Measurements from ENCODE around the gene B3GNT9. TPM values are rescaled to one million over a fixed set of nuclear protein-coding genes. Genes with fewer than 3 reads are reported as not detected.

Gene B3GNT9
- total and polyA plus RNA-seq, 2 experiments from 2014 or later = 24.8 to 88.0 TPM

DNA sequence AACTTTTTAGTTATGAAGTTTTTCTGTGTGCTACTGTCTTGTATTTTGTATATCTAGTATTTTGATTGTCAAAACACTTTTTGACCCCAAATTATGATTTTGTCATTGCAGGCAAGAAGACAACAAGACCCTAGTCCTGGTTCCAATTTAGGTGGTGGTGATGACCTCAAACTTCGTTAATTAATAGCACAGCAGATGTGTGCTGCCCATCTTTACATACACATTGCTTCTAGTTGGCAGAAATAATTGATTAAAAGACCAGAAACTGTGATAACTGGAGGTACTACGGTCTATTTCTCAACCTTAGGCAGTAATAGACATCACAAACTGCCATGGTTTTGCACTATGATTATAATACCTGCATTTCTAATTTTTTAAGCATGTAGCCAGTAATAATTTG is 52.2 kb downstream of the B3GNT9 start:
- H3K36me3 ChIP-seq (ENCODE audit: low read depth) = peaks cover 16% of the 10 kb centered on the region
- in situ Hi-C loops (cut with MboI) = no loop called here
- peaks cover 49% of the 10 kb centered on the region for H3F3A ChIP-seq (ENCODE audit: insufficient read depth)
- TF ChIP-seq EZH2 (IDR thresholded peaks at IDR 0.05; ENCODE audit: insufficient read depth, poor library complexity, severe bottlenecking) (no peak), EZH2phosphoT487 (IDR thresholded peaks at IDR 0.05; ENCODE audit: insufficient read depth, low read depth) (no peak)
- no peak for DNase-seq
- peaks cover 30% of the 10 kb centered on the region for H3K4me1 ChIP-seq (ENCODE audit: insufficient read depth)
- 81 to 86% methylated on average over 2 of the region's 2 CpGs for WGBS, 2 experiments (ENCODE audit: low coverage in 1 of 2, low lambda C conversion rate in 2 of 2, missing lambda C conversion rate in 2 of 2)
- H3K4me3 ChIP-seq = no peak overlapping the region
- H3K79me2 ChIP-seq (ENCODE audit: insufficient read depth) = peaks cover 33% of the 10 kb centered on the region
- no peak overlapping the region for H3K27ac ChIP-seq
- no peak overlapping the region for H3K9ac ChIP-seq
- peaks cover 5% of the 10 kb centered on the region; the same call in 1 of the 2 replicates for H4K20me1 ChIP-seq (ENCODE audit: insufficient read depth)
- H3K9me2 ChIP-seq (ENCODE audit: insufficient read depth) = no peaks in the 10 kb centered on the region
- no peaks in the 10 kb centered on the region for H3K27me3 ChIP-seq (replicated peaks; ENCODE audit: insufficient read depth)
- no peak overlapping the region for H3K4me2 ChIP-seq (ENCODE audit: unreplicated experiment)
- no peaks in the 10 kb centered on the region for H3K9me3 ChIP-seq (ENCODE audit: low read depth)
- no peak overlapping the region for H2AFZ ChIP-seq

Other genes with a start within 250 kb of the B3GNT9 start
- not detected in 2 replicates for gene CDH16, start 232.1 kb downstream of the B3GNT9 start, total RNA-seq (2014; rRNA removed; shearing (Covaris generic))
- gene CDH16, start 232.1 kb downstream of the B3GNT9 start, polyA plus RNA-seq (2016; fragmentation: Nextera tagmentation; extraction: Ambion mirVana) = not detected in 2 replicates
- 0.22 and 1.1 TPM in 2 replicates for gene RRAD, start 225.5 kb downstream of the B3GNT9 start, total RNA-seq (2014; rRNA removed; shearing (Covaris generic))
- gene RRAD, start 225.5 kb downstream of the B3GNT9 start, polyA plus RNA-seq (2016; fragmentation: Nextera tagmentation; extraction: Ambion mirVana) = 0.70 and 0.76 TPM in 2 replicates
- gene CIAO2B, start 216.6 kb downstream of the B3GNT9 start, total RNA-seq (2014; rRNA removed; shearing (Covaris generic)) = 76.1 and 111 TPM in 2 replicates
- gene CIAO2B, start 216.6 kb downstream of the B3GNT9 start, polyA plus RNA-seq (2016; fragmentation: Nextera tagmentation; extraction: Ambion mirVana) = 173 and 182 TPM in 2 replicates
- 32.3 and 46.8 TPM in 2 replicates for gene CES2, start 215.5 kb downstream of the B3GNT9 start, total RNA-seq (2014; rRNA removed; shearing (Covaris generic))
- 33.9 and 37.6 TPM in 2 replicates for gene CES2, start 215.5 kb downstream of the B3GNT9 start, polyA plus RNA-seq (2016; fragmentation: Nextera tagmentation; extraction: Ambion mirVana)
- gene CES3, start 189.7 kb downstream of the B3GNT9 start, total RNA-seq (2014; rRNA removed; shearing (Covaris generic)) = not detected in 2 replicates
- not detected in 2 replicates for gene CES3, start 189.7 kb downstream of the B3GNT9 start, polyA plus RNA-seq (2016; fragmentation: Nextera tagmentation; extraction: Ambion mirVana)
- 4.6 and 5.0 TPM in 2 replicates for gene CES4A, start 162.4 kb downstream of the B3GNT9 start, total RNA-seq (2014; rRNA removed; shearing (Covaris generic))
- gene CES4A, start 162.4 kb downstream of the B3GNT9 start, polyA plus RNA-seq (2016; fragmentation: Nextera tagmentation; extraction: Ambion mirVana) = 2.6 and 4.5 TPM in 2 replicates
- 53.3 and 63.2 TPM in 2 replicates for gene CBFB, start 121.8 kb downstream of the B3GNT9 start, total RNA-seq (2014; rRNA removed; shearing (Covaris generic))
- 52.3 and 56.1 TPM in 2 replicates for gene CBFB, start 121.8 kb downstream of the B3GNT9 start, polyA plus RNA-seq (2016; fragmentation: Nextera tagmentation; extraction: Ambion mirVana)
- gene PHAF1, start 41.1 kb downstream of the B3GNT9 start, total RNA-seq (2014; rRNA removed; shearing (Covaris generic)) = 22.3 and 24.4 TPM in 2 replicates
- gene PHAF1, start 41.1 kb downstream of the B3GNT9 start, polyA plus RNA-seq (2016; fragmentation: Nextera tagmentation; extraction: Ambion mirVana) = 14.3 and 15.2 TPM in 2 replicates
- gene TRADD, start 8.9 kb upstream of the B3GNT9 start, total RNA-seq (2014; rRNA removed; shearing (Covaris generic)) = 44.6 and 46.2 TPM in 2 replicates
- gene TRADD, start 8.9 kb upstream of the B3GNT9 start, polyA plus RNA-seq (2016; fragmentation: Nextera tagmentation; extraction: Ambion mirVana) = 25.9 and 28.1 TPM in 2 replicates
- 22.5 and 24.0 TPM in 2 replicates for gene FBXL8, start 9.0 kb upstream of the B3GNT9 start, total RNA-seq (2014; rRNA removed; shearing (Covaris generic))
- gene FBXL8, start 9.0 kb upstream of the B3GNT9 start, polyA plus RNA-seq (2016; fragmentation: Nextera tagmentation; extraction: Ambion mirVana) = 9.8 and 10.3 TPM in 2 replicates
- gene HSF4, start 13.7 kb upstream of the B3GNT9 start, total RNA-seq (2014; rRNA removed; shearing (Covaris generic)) = 6.4 and 10.8 TPM in 2 replicates
- gene HSF4, start 13.7 kb upstream of the B3GNT9 start, polyA plus RNA-seq (2016; fragmentation: Nextera tagmentation; extraction: Ambion mirVana) = 1.8 and 3.0 TPM in 2 replicates
- 31.0 and 51.1 TPM in 2 replicates for gene NOL3, start 19.5 kb upstream of the B3GNT9 start, total RNA-seq (2014; rRNA removed; shearing (Covaris generic))
- 20.3 TPM in 2 replicates for gene NOL3, start 19.5 kb upstream of the B3GNT9 start, polyA plus RNA-seq (2016; fragmentation: Nextera tagmentation; extraction: Ambion mirVana)
- gene MATCAP1, start 33.0 kb upstream of the B3GNT9 start, total RNA-seq (2014; rRNA removed; shearing (Covaris generic)) = 6.4 and 19.0 TPM in 2 replicates
- 3.4 and 3.8 TPM in 2 replicates for gene MATCAP1, start 33.0 kb upstream of the B3GNT9 start, polyA plus RNA-seq (2016; fragmentation: Nextera tagmentation; extraction: Ambion mirVana)
- gene EXOC3L1, start 39.1 kb upstream of the B3GNT9 start, total RNA-seq (2014; rRNA removed; shearing (Covaris generic)) = not detected in 2 replicates
- gene EXOC3L1, start 39.1 kb upstream of the B3GNT9 start, polyA plus RNA-seq (2016; fragmentation: Nextera tagmentation; extraction: Ambion mirVana) = 0.28 and 0.53 TPM in 2 replicates
- 82.0 and 88.9 TPM in 2 replicates for gene E2F4, start 41.2 kb upstream of the B3GNT9 start, total RNA-seq (2014; rRNA removed; shearing (Covaris generic))
- 46.5 and 50.0 TPM in 2 replicates for gene E2F4, start 41.2 kb upstream of the B3GNT9 start, polyA plus RNA-seq (2016; fragmentation: Nextera tagmentation; extraction: Ambion mirVana)
- 1.5 and 1.6 TPM in 2 replicates for gene ELMO3, start 48.1 kb upstream of the B3GNT9 start, total RNA-seq (2014; rRNA removed; shearing (Covaris generic))
- gene ELMO3, start 48.1 kb upstream of the B3GNT9 start, polyA plus RNA-seq (2016; fragmentation: Nextera tagmentation; extraction: Ambion mirVana) = 0.10 TPM in 1 of 2 replicates, not detected in the other
- gene TMEM208, start 76.1 kb upstream of the B3GNT9 start, total RNA-seq (2014; rRNA removed; shearing (Covaris generic)) = 24.9 and 53.8 TPM in 2 replicates
- 97.0 and 98.0 TPM in 2 replicates for gene TMEM208, start 76.1 kb upstream of the B3GNT9 start, polyA plus RNA-seq (2016; fragmentation: Nextera tagmentation; extraction: Ambion mirVana)
- gene FHOD1, start 96.5 kb upstream of the B3GNT9 start, total RNA-seq (2014; rRNA removed; shearing (Covaris generic)) = 14.9 and 24.2 TPM in 2 replicates
- 7.7 and 9.3 TPM in 2 replicates for gene FHOD1, start 96.5 kb upstream of the B3GNT9 start, polyA plus RNA-seq (2016; fragmentation: Nextera tagmentation; extraction: Ambion mirVana)
- gene SLC9A5, start 98.0 kb upstream of the B3GNT9 start, total RNA-seq (2014; rRNA removed; shearing (Covaris generic)) = 2.2 and 2.7 TPM in 2 replicates
- gene SLC9A5, start 98.0 kb upstream of the B3GNT9 start, polyA plus RNA-seq (2016; fragmentation: Nextera tagmentation; extraction: Ambion mirVana) = 2.5 and 2.6 TPM in 2 replicates
- 24.2 and 38.8 TPM in 2 replicates for gene PLEKHG4, start 128.5 kb upstream of the B3GNT9 start, total RNA-seq (2014; rRNA removed; shearing (Covaris generic))
- 10.4 and 12.5 TPM in 2 replicates for gene PLEKHG4, start 128.5 kb upstream of the B3GNT9 start, polyA plus RNA-seq (2016; fragmentation: Nextera tagmentation; extraction: Ambion mirVana)
- gene KCTD19, start 175.7 kb upstream of the B3GNT9 start, total RNA-seq (2014; rRNA removed; shearing (Covaris generic)) = not detected in 2 replicates
- not detected in 2 replicates for gene KCTD19, start 175.7 kb upstream of the B3GNT9 start, polyA plus RNA-seq (2016; fragmentation: Nextera tagmentation; extraction: Ambion mirVana)
- gene LRRC36, start 175.8 kb upstream of the B3GNT9 start, total RNA-seq (2014; rRNA removed; shearing (Covaris generic)) = not detected in 2 replicates
- not detected in 2 replicates for gene LRRC36, start 175.8 kb upstream of the B3GNT9 start, polyA plus RNA-seq (2016; fragmentation: Nextera tagmentation; extraction: Ambion mirVana)
- gene TPPP3, start 242.5 kb upstream of the B3GNT9 start, total RNA-seq (2014; rRNA removed; shearing (Covaris generic)) = not detected in 2 replicates
- 1.9 and 2.1 TPM in 2 replicates for gene TPPP3, start 242.5 kb upstream of the B3GNT9 start, polyA plus RNA-seq (2016; fragmentation: Nextera tagmentation; extraction: Ambion mirVana)